Choroid plexus epithelial cell (primary cell): Measurements from ENCODE around the gene SIGLEC8.

Experiments used
- DNase-seq: peaks from one replicate; pipeline ENCODE4 v3.0.0-alpha.2; 2010; ENCODE audit warnings: low read depth
- H3K4me3 ChIP-seq: 2 replicates; pipeline ENCODE4 v1.5.1; 2011; ENCODE audit warnings: low read depth, mild to moderate bottlenecking, control low read depth, low read length, moderate library complexity
- TF ChIP-seq, protein P1 (sequence below): conservative IDR thresholded peaks from 2 replicates; pipeline ENCODE4 v1.5.1; 2011; ENCODE audit warnings: low read depth, mild to moderate bottlenecking, control low read depth, inconsistent platforms, low read length, moderate library complexity

Gene SIGLEC8

DNA sequence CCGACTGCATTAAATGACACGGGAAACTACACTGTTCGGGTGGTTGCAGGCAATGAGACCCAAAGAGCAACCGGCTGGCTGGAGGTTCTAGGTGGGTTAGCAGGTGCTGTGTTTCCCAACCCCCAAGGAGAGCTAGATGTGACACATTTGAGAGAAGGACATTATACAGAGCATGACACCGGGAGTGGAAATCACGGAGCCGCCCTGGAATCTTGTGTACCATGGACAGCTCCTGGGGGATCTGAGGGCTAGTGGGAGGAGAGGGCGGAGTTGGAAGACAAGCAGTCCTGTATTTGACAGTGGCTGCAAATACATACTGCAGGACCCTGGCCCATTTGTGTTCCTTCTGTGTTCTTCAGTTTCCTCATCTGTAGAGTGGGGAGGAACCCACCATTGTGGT, 22.3 kb upstream of the SIGLEC8 start:
- peak; percentile 20 for DNase-seq
- no peak overlapping the region for H3K4me3 ChIP-seq
- TF ChIP-seq, protein P1, sequence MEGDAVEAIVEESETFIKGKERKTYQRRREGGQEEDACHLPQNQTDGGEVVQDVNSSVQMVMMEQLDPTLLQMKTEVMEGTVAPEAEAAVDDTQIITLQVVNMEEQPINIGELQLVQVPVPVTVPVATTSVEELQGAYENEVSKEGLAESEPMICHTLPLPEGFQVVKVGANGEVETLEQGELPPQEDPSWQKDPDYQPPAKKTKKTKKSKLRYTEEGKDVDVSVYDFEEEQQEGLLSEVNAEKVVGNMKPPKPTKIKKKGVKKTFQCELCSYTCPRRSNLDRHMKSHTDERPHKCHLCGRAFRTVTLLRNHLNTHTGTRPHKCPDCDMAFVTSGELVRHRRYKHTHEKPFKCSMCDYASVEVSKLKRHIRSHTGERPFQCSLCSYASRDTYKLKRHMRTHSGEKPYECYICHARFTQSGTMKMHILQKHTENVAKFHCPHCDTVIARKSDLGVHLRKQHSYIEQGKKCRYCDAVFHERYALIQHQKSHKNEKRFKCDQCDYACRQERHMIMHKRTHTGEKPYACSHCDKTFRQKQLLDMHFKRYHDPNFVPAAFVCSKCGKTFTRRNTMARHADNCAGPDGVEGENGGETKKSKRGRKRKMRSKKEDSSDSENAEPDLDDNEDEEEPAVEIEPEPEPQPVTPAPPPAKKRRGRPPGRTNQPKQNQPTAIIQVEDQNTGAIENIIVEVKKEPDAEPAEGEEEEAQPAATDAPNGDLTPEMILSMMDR, result no peak

DNA sequence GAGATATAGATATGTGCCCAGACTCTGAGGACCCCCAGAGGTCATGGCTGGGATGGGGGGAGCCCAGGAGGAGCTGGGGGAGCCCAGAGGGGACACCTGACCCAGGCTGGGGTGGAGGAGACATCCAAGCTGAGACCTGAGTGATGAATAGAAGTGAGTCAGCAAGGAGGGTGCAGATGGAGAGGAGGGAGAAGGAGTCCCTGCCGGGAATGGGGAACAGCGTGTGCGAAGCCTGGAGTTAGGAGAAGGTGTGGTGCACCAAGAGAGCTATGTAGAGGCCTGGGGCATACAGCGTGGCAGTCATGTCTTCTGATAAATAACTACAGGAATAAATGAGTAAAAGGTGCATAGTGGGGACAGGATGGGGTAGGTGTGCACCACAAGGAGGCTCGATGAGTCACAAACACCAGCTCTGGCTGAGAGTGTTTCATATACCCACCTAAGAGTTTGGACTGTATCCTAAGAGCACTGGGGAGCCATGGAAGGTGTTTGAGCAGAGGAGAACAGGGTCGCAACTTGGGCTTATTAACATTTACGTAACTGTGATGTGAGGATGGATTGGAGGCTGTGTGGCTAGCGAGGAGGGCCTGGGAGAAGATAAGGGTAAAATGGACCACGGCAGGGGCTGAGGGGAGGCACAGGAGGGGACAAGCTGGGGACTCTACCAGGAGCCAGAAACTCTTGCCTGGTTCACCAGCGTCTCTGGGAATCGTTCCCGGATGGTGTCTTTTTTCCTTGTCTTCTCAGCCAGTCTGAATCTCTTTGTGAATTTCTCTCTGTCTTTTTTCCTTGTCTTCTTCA, 21.5 kb upstream of the SIGLEC8 start:
- no peak overlapping the region for H3K4me3 ChIP-seq
- TF ChIP-seq, protein P1, result no peak
- DNase-seq, result no peak

DNA sequence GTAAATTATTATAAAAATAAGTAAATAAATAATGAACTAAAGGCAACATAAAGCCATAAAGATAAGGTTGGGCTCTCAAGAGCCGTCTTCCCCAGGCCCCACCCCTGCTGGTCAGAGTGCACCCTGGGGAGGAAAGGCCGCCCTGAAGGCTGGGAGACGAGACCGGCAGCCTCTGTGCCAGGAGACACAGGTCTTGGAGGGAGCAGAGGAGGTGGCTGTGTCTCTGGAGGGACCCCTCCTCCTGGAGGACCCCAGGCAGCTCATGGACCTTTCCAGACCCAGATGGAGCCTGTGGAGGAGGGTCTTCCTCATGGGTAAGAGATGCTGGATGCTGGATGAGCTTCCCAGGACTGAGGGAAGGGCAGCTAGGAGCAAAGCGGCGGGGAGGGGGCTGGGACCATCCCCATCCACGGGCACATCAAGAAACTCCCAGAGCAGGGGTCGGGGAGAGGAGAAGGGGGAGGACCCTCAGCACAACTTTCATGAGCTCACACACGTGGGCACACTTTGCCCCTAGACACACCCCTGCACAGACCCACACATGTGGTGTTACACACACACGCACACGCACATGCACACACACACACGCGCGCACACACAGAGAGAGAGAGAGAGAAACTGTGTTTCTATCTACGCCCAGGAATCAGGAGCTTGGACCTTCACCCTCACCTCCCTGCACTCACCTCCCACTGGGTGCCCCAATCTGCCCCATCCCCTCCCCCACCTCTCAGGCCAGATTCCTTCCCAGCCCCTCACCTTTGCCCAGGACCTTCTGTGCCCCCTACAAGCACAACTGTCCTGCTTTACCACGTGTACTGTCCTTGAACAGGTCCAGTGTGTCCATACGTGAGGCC, 20.4 kb upstream of the SIGLEC8 start, which contains the start of gene CEACAM18:
Gene CEACAM18, plus strand, starts transcription at position 159 of the 854 bp plus-strand sequence.
- TF ChIP-seq, protein P1, result no peak
- H3K4me3 ChIP-seq, result no peak within 1 kb of the TSS

DNA sequence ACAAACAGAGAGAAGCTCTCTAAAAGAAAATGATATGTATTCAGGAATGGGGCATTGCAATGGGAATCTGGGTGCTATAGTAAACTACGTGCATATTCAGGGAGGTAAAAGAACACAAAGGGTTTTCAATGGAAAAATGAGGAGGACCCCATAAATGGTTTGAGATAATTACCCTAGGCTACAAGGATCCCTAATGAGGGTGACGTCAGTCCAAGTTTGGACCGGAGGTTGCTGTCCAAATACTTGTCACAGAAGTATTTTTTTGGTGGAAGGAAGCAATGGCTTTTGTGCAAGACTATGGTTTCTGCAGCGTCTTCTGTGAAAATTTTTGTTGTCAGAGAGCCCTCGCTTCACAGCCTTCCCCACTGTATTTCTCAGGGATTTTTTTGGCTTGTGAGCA, 19.1 kb upstream of the SIGLEC8 start:
- H3K4me3 ChIP-seq, result no peak overlapping the region
- no peak for DNase-seq
- TF ChIP-seq, protein P1, result no peak

More for the DNA sequence above, 20.4 kb upstream of the SIGLEC8 start, which contains the start of gene CEACAM18:
- DNase-seq, result no peak

DNA sequence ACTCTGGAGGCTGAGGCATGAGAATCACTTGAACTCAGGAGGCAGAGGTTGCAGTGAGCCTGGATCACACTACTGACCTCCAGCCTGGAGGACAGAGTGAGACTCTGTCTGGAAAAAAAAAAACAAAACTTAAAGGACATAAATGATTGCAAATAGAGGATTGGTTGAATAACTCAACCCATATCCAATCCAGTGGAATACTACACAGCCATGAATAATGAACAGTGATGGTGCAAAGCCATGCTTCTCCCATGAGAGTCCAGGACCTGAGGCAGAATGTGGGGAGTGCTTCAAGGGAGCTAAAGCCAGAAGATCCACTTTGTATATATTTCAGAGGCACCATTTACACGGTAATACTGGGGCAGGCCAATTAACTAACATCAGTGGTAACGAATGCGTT, 17.9 kb upstream of the SIGLEC8 start:
- no peak for DNase-seq
- TF ChIP-seq, protein P1, result no peak
- H3K4me3 ChIP-seq, result no peak overlapping the region

DNA sequence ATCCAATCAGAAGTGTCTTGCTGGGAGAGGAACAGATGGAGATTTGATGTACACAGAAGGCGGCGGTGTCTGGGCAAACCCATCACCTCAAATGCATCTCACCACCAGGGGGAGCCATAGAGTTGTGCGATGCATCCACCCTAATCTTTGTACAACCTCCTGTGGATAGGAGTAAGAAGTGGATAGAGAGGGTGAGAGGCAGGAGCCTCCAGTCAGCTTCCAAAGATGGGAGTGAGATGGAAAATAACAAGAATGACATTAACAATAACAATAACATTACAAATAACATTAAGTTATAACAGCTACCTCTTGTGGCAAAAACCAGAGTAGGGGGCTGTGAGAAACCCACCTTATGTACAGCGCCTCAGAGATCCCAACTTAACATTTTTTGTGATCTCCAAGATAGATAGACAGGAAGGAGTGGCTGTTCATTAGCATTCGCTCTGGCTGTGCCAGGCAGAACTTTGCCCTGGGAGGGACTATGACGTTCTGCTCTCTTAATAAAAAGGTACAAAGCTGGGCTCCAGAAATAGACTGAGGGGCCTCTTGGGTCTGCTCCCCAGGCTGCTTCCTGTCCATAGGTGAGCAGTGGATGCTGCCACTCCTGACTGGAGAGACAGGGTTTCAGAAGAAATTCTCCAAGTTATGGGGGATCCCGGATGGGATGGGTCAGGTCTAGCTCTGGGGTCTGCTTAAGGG, 14.9 kb upstream of the SIGLEC8 start:
- peak; percentile 82 for DNase-seq
- H3K4me3 ChIP-seq, result no peak overlapping the region
- TF ChIP-seq, protein P1, result peak; percentile 93
